Endothelial cell of umbilical vein (primary cell): Measurements from ENCODE around the gene NCK2.

ENCODE experiments used
- EZH2 ChIP-seq: IDR thresholded peaks from 2 replicates; pipeline ENCODE4 v1.6.1; 2012; ENCODE audit warnings: borderline replicate concordance, low read depth, mild to moderate bottlenecking, moderate library complexity, low read length, inconsistent platforms; ENCODE audit not compliant: severe bottlenecking
- GATA2 ChIP-seq: IDR thresholded peaks from 2 replicates; pipeline ENCODE4 v1.7.0; 2011; ENCODE audit warnings: low read depth, mild to moderate bottlenecking, moderate library complexity, mixed read lengths, low read length; ENCODE audit not compliant: insufficient read length, insufficient read depth
- JUN ChIP-seq: IDR thresholded peaks from 2 replicates; pipeline ENCODE4 v1.6.1; 2011; ENCODE audit warnings: borderline replicate concordance, low read depth; ENCODE audit not compliant: insufficient read length, insufficient read depth
- POLR2A ChIP-seq: IDR thresholded peaks from 2 replicates; pipeline ENCODE4 v1.6.1; 2012; ENCODE audit warnings: low read depth, mild to moderate bottlenecking, control low read depth, low read length
- POLR2AphosphoS5 ChIP-seq: IDR thresholded peaks from 2 replicates; pipeline ENCODE4 v1.6.1; 2012; ENCODE audit warnings: low read depth, mild to moderate bottlenecking, control low read depth, low read length, moderate library complexity; ENCODE audit not compliant: insufficient read depth
- TF ChIP-seq, protein P1 (sequence below), 2 donors: IDR thresholded peaks; 1 replicate in 1 of 2; 2 replicates in 1 of 2; pipeline ENCODE4 v1.5.1; 2011; ENCODE audit warnings: low read length in 2 of 2, mild to moderate bottlenecking in 2 of 2, moderate library complexity in 2 of 2, control low read depth in 1 of 2, inconsistent platforms in 1 of 2, low read depth in 1 of 2; ENCODE audit not compliant: insufficient read depth in 1 of 2; ENCODE audit errors: extremely low read depth in 1 of 2
- TF ChIP-seq, protein P2 (sequence below): IDR thresholded peaks from 2 replicates; pipeline ENCODE4 v1.6.1; 2011; ENCODE audit not compliant: insufficient read depth, insufficient read length

DNA sequence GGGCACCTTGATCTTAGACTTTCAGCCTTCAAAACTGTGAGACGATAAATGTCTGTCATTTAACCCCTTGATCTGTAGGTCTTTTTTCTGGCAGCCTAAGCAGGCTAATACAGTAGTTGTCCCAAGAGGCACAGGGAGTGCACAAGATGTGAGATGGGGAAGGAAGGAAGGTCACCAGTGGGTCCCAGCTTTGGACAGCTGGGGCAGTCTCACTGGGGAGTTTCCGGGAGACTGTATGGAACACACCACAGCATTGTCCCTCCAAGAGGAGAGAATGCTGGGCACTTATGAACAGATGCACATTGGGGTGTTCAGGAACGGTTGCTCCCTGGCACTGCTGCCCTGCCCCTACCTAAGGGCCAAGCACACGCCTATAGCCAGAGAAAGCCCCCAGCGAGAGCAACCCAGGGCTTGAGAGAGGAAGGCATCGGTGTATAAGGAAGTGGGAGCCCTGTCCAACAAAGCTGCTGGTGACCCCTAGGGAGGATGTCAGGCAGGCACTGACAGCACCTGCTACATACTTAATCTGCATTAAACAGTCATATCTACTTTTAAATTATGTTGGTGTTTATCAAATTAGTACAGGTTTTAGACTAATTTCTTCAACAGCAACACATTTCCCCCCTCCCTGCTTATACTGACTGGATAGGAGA, 11.6 kb upstream of the NCK2 start:
- TF ChIP-seq EZH2 (no peak), JUN (no peak), POLR2A (no peak), POLR2AphosphoS5 (no peak), GATA2 (no peak)
- TF ChIP-seq, protein P1, sequence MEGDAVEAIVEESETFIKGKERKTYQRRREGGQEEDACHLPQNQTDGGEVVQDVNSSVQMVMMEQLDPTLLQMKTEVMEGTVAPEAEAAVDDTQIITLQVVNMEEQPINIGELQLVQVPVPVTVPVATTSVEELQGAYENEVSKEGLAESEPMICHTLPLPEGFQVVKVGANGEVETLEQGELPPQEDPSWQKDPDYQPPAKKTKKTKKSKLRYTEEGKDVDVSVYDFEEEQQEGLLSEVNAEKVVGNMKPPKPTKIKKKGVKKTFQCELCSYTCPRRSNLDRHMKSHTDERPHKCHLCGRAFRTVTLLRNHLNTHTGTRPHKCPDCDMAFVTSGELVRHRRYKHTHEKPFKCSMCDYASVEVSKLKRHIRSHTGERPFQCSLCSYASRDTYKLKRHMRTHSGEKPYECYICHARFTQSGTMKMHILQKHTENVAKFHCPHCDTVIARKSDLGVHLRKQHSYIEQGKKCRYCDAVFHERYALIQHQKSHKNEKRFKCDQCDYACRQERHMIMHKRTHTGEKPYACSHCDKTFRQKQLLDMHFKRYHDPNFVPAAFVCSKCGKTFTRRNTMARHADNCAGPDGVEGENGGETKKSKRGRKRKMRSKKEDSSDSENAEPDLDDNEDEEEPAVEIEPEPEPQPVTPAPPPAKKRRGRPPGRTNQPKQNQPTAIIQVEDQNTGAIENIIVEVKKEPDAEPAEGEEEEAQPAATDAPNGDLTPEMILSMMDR (IDR thresholded peaks at IDR 0.05; ENCODE audit: extremely low read depth in 1 of 2, insufficient read depth in 1 of 2, low read depth in 1 of 2, low read length in 2 of 2): no peak
- TF ChIP-seq, protein P2, sequence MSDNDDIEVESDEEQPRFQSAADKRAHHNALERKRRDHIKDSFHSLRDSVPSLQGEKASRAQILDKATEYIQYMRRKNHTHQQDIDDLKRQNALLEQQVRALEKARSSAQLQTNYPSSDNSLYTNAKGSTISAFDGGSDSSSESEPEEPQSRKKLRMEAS: no peak
